GM13976 (cell line): Measurements from ENCODE around the gene DDX10.

Experiments used
- DNase-seq: peaks from one replicate; pipeline ENCODE4 v3.0.0; 2012; ENCODE audit warnings: low spot score
- in situ Hi-C: fragments of 300-500 bp; cut with MboI; formaldehyde crosslinking; loops from one replicate; pipeline ENCODE4 v1.12.0; 2022; ENCODE audit warnings: low sequenced_read_pairs, mixed read lengths, inconsistent platforms; ENCODE audit not compliant: unreplicated experiment
- TF ChIP-seq, protein P1 (sequence below): IDR thresholded peaks from 2 replicates; pipeline ENCODE4 v1.5.1; 2012; ENCODE audit warnings: borderline replicate concordance, mild to moderate bottlenecking; ENCODE audit not compliant: insufficient read depth; ENCODE audit errors: extremely low read depth, missing control alignments, control extremely low read depth

Gene DDX10

DNA sequence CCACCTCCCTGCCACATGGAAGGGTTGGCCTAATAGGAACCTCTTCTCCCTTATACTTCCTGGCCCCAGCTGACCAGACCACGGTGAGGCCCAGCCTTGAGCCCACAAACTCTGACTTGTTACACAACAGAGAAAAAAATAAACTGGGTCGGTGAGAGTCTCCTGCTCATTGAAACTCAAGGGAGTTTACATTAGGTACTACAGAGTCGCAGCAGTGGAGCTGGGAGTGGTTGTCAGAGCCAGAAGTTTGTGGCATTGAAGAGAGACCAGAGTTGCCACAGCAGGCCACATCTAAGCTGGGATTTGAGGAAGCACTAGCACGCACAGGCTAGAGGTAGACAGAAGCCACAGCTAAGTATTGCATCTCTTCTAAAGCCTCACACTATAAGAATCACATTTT lies 296.2 kb downstream of the DDX10 start:
- DNase-seq: no peak
- TF ChIP-seq, protein P1, sequence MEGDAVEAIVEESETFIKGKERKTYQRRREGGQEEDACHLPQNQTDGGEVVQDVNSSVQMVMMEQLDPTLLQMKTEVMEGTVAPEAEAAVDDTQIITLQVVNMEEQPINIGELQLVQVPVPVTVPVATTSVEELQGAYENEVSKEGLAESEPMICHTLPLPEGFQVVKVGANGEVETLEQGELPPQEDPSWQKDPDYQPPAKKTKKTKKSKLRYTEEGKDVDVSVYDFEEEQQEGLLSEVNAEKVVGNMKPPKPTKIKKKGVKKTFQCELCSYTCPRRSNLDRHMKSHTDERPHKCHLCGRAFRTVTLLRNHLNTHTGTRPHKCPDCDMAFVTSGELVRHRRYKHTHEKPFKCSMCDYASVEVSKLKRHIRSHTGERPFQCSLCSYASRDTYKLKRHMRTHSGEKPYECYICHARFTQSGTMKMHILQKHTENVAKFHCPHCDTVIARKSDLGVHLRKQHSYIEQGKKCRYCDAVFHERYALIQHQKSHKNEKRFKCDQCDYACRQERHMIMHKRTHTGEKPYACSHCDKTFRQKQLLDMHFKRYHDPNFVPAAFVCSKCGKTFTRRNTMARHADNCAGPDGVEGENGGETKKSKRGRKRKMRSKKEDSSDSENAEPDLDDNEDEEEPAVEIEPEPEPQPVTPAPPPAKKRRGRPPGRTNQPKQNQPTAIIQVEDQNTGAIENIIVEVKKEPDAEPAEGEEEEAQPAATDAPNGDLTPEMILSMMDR: no peak
- in situ Hi-C loops: no loop called here

DNA sequence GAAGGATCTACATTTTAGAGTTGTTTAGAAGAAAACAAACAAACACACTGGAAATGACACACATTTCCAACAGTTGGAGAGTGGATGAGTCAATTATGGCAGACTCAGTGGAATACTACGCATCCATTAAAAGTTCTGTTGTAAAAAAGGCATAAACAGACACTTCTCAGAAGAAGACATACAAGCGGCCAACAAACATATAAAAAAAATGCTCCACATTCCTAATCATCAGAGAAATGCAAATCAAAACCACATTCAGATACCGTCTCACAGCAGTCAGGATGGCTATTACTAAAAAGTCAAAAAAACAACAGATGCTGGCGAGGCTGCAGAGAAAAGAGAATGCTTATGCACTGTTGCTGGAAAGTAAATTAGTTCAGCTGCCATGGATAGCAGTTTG lies 298.2 kb downstream of the DDX10 start:
- no peak for DNase-seq
- in situ Hi-C loops: no loop called here

DNA sequence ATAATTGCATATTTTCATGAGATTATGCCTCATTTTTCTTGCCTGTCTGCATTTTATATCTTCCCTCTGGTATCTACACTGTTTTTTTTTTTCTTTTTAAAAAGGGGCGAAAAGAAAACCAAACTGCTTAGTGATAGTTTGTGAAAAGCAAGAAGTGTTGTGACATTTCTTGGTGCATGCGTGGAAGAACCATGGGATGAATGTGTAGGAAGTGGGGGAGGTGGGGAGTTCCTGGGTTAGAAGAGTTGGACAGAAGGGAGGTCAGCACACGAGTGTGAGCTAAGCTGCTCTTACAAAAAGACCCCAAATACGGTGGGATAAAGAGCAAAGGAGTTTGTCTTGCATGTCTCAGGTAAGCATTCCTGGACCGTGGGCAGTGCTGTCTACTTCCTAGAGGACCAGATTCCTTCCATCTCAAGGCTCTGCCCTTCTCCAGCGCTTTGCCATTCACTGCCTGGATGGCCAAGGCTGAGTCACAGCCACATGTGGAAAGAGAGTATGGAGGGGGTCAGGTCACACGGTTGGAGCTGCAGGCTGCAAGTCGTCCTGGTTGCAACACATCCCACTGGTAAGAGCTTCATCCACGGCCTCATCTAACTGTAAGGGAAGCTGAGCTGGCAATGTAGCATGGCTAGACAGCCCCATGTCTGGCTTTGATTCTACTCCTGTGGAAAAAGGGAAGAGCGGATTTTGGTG lies 300.6 kb downstream of the DDX10 start:
- DNase-seq: no peak
- in situ Hi-C loops: no loop called here
- TF ChIP-seq, protein P1: no peak

More for the DNA sequence above, 298.2 kb downstream of the DDX10 start:
- TF ChIP-seq, protein P1: no peak

DNA sequence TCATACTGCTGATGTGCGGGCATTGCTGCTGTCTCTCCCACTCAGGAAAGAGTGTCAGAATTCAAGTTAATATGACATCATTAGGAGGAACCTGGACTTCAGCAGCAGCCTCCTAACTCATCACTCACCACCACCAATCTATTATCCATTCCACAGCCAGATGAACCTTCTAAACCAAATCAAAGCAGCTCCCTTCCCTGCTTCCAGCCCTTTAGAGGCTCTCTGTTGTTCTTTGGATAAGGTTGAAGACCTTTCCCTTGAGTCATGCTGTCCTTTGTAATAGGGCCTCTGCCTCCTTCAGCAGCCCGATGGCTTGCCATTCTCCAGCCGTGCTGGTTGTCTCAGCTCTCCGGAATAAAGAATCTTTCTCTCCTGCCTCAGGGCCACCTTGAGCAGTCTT lies 301.3 kb downstream of the DDX10 start:
- no peak for DNase-seq
- TF ChIP-seq, protein P1: no peak
- in situ Hi-C loops: no loop called here

DNA sequence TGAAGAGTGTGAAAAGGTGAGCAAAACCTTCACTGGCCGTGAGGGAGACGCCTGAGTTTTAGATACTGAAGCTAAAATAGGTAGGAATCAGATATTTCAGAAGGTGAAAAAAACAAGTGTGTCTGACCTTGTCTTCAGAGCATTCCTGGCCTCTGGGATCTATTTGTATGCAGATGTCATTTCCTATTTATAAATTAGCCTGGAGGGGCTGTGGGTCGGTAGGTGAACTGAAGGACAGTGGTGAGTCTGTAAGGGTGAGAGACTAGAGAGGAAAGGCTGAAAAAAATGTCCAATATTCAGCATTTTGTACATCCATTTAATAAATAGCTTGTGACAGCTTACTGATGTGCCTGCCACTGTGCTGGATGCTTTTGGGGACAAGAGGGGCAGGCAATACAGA lies 302.1 kb downstream of the DDX10 start:
- in situ Hi-C loops: no loop called here
- DNase-seq: no peak
- TF ChIP-seq, protein P1: no peak

DNA sequence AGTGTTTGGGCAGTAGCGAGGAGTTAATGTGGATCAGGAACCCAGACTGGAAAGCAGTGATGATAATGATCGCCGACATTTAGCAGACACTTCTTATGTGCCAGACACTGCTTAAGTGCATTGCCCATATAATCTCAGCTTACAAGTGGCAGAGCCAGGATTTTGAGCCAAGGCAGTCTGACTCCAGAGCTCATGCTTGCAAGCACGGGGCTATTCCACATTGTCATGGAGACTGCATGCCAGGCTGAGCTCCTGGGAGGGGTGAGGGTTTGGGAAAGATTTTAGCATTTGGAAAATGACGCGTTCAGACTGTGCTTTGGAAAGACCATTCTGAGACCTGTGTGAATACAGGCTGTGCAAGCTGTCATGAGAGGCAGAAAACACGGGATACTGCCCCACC lies 302.7 kb downstream of the DDX10 start:
- in situ Hi-C loops: no loop called here
- DNase-seq: no peak
- TF ChIP-seq, protein P1: no peak
